Mammary microvascular endothelial cell (primary cell): ENCODE results near the gene GDF9. TPM values are rescaled to one million over a fixed set of nuclear protein-coding genes. Genes with fewer than 3 reads are reported as not detected.

Source experiments
- total RNA-seq: library from RNA; depleted of rRNA; stranded (reverse); fragments of >200 nt; gene quantifications from 2 replicates; pipeline ENCODE4 v1.2.3, GENCODE V29; 2015

GDF9 gene
- not detected in 2 replicates for total RNA-seq

GRCh38 chr5:132866342-132867045, at the start of gene GDF9, which contains the start of gene UQCRQ:
TSS of gene GDF9 (minus strand) at chr5:132866469. CDS start at chr5:132864533, 1,936 bp downstream.
TSS of gene UQCRQ (plus strand) at chr5:132866642. CDS start at chr5:132866882, 240 bp downstream.

GRCh38 chr5:132873119-132873929, 7.1 kb upstream of the GDF9 start, which contains the start of gene LEAP2:
TSS of gene LEAP2 (plus strand) at chr5:132873668. CDS start at chr5:132873695, 27 bp downstream.

GRCh38 chr5:132830436-132831094, 35.7 kb downstream of the GDF9 start, which contains the start of gene SHROOM1:
TSS of gene SHROOM1 (minus strand) at chr5:132830647. CDS start at chr5:132826140, 4,507 bp downstream.

GRCh38 chr5:132812781-132813598, 53.3 kb downstream of the GDF9 start, which contains the start of gene SOWAHA:
TSS of gene SOWAHA (plus strand) at chr5:132813302. CDS start at chr5:132813622, 320 bp downstream.

Other genes with a start within 250 kb of the GDF9 start
- not detected in 2 replicates for gene IL13, start 208.3 kb downstream of the GDF9 start, total RNA-seq
- gene IL4, start 192.5 kb downstream of the GDF9 start, total RNA-seq: not detected in 2 replicates
- gene KIF3A, start 128.9 kb downstream of the GDF9 start, total RNA-seq: 5.3 and 6.6 TPM in 2 replicates
- gene CCNI2, start 119.0 kb downstream of the GDF9 start, total RNA-seq: 0.25 TPM in 1 of 2 replicates, not detected in the other
- 45.8 and 52.3 TPM in 2 replicates for gene SEPTIN8, start 89.2 kb downstream of the GDF9 start, total RNA-seq
- not detected in 2 replicates for gene SOWAHA, start 53.2 kb downstream of the GDF9 start, total RNA-seq
- 11.4 and 13.9 TPM in 2 replicates for gene SHROOM1, start 35.8 kb downstream of the GDF9 start, total RNA-seq
- 170 and 247 TPM in 2 replicates for gene UQCRQ, start 173 bp upstream of the GDF9 start, total RNA-seq
- gene LEAP2, start 7.2 kb upstream of the GDF9 start, total RNA-seq: 0.39 TPM in 1 of 2 replicates, not detected in the other
- gene AFF4, start 97.2 kb upstream of the GDF9 start, total RNA-seq: 31.9 and 33.4 TPM in 2 replicates
- gene ZCCHC10, start 160.1 kb upstream of the GDF9 start, total RNA-seq: 20.9 and 36.2 TPM in 2 replicates
- 93.0 and 106 TPM in 2 replicates for gene HSPA4, start 185.5 kb upstream of the GDF9 start, total RNA-seq